HG02870 (cell line): ENCODE measurements around the gene TBC1D21.

Experiments
- ATAC-seq: cut with Tn5 transposase; IDR thresholded peaks from one replicate; pipeline ENCODE4 v1.9.1; 2021; ENCODE audit warnings: mild to moderate bottlenecking, moderate library complexity; ENCODE audit not compliant: unreplicated experiment

The TBC1D21 gene

GRCh38 chr15:73906346-73907034 lies 33.1 kb downstream of the TBC1D21 start:
- no peak for ATAC-seq

- ATAC-seq, result no peak
Measured at GRCh38 chr15:73907035-73907408, 33.7 kb downstream of the TBC1D21 start.

DNA sequence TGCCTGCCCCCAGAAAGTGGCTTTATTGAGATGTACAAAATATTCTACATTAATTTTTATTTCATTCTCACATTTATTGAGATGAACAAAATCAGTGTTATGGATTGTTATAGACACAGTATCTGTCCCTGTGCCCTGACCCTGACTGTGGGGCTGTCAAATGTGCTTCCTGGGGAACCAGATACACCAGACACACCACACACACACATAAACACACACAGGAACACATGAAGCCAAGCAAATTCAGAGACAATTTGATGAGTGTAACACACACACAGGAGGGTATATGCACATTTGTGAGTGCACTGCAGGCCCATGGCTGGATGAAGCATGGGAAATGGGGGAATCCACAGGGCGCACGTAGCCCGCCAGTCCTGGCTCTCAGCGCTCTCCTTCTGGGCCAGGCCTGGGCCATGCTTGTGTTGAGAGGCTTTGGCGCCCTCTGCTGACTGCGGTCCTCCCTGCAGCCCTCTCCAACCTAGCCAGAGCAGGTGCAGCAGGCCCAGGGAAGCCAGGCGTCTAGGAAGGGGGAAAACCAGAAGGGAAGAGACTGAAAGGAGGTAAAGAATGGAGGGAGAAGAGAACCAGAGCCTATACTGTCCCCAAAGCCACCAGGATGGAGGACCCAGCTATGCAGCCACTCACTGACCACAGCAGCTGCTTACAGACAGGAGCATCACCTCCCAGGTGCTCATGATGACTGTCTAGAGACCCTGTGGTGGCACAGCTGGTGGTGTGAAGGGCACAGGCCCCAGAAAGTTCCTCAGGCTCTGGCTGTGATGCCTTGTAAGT lies 34.9 kb downstream of the TBC1D21 start:
- peak; percentile 69 for ATAC-seq

DNA sequence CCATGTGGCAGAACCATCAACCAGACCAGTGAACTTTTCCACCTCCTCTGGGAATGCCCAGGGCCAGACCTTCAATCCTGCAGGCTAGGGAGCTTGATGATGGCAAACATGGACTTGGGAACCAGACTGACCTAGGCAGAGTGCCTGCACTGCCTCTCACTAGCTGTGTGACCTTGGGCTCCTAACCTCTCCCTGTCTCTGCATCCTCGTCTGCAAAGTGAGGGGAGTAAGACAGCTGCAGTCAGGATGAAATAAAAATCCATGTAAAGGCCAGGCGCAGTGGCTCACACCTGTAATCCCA lies 35.4 kb downstream of the TBC1D21 start:
- no peak for ATAC-seq

DNA sequence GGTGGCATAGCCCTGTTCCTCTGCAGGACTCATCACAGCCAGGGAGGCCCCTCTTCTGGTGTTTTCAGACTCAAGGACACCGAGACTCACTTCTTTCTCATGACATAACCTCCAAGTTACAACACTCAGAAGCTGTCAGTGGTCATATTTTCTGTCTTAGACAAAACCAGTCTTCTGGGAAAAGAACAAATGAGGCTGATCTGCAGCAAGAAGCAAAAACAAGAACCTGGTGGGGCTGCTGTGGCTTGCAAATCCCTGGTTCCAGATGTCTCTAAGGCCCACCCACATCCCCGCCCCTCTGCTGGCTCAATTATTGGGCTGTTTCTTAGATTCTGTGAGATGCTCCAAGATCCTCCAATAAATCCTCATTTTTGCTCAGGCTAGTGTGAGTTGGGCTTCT lies 36.3 kb downstream of the TBC1D21 start:
- ATAC-seq, result no peak

- no peak for ATAC-seq
Measured at GRCh38 chr15:73910522-73911303, 37.3 kb downstream of the TBC1D21 start.

GRCh38 chr15:73912030-73912596 lies 38.7 kb downstream of the TBC1D21 start:
- no peak for ATAC-seq

DNA sequence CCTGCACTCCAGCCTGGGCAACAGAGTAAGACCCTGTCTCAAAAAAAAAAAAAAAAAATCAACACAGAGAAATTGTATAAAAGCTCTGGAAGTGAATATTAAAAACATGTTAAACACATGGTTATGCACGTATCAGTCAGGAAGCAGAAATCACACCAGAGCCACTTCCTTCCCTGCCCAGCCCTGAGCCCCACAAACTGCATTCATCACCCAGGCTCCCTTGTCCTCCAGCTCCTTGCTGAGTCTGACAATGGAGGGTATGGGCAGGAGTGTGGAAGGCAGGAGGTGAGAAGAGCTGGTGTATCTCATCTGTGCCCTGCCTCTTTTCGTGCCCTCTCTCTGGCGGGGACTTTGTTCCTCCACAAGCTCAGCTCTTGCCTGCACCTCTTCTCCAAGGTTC lies 40.8 kb downstream of the TBC1D21 start:
- ATAC-seq, result no peak

DNA sequence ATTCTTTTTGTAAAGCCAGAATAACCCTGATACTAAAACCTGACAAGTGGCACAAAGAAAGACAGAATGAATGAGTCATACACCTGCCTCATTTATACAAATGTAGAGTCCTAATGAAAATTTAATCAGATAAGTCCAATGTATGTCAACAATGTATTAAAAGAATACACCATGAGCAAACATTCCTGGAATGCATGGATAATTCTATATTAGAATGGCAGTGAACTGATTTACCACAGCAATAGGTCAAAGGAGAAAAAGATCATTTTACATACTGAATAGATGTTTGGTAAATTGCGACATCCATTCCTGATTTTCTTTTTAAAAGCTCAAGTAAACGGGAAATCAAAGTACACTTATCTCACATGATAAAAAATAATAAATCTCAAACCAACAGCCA lies 41.7 kb downstream of the TBC1D21 start:
- no peak for ATAC-seq

GRCh38 chr15:73918784-73919183 lies 45.4 kb downstream of the TBC1D21 start:
- ATAC-seq, result no peak

GRCh38 chr15:73919706-73920105 lies 46.3 kb downstream of the TBC1D21 start:
- ATAC-seq, result no peak

- no peak for ATAC-seq
Measured at GRCh38 chr15:73921254-73921925, 48.0 kb downstream of the TBC1D21 start.

- ATAC-seq, result no peak
Measured at GRCh38 chr15:73922186-73923151, 49.1 kb downstream of the TBC1D21 start.

- ATAC-seq, result no peak
Measured at GRCh38 chr15:73923156-73923487, 49.8 kb downstream of the TBC1D21 start.

DNA sequence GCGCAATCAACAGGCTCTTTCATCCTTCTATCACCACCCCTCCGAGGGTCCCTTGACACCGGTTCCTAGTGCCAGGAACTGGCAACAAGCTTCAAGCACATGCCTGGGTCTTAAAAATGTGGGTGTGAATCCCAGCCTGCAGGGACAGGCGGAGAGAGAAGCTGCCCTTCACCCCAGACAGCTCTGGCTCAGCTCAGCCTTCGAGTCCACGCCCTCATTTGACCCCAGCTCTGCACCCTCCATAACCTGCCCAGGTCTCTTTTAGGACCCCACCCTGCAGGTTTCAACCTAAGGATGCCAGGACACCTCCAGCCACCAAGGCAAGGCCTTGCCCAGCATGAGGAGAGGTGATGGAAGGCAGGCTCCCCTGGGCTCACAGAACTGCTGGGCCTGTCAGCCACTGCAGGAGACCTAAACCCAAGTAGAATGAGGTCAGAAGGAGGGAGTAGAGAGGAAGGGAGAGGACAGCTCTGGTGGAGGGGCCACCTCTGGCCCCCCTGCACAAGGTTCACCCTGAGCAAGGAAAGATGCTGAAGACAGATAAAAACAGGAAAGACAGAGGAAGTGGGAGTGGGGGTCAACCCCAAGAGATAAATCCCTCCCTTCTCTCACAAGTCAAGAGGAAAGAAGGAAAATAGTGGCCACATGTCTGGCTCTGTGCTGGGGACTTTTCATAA lies 50.3 kb downstream of the TBC1D21 start:
- no peak for ATAC-seq

DNA sequence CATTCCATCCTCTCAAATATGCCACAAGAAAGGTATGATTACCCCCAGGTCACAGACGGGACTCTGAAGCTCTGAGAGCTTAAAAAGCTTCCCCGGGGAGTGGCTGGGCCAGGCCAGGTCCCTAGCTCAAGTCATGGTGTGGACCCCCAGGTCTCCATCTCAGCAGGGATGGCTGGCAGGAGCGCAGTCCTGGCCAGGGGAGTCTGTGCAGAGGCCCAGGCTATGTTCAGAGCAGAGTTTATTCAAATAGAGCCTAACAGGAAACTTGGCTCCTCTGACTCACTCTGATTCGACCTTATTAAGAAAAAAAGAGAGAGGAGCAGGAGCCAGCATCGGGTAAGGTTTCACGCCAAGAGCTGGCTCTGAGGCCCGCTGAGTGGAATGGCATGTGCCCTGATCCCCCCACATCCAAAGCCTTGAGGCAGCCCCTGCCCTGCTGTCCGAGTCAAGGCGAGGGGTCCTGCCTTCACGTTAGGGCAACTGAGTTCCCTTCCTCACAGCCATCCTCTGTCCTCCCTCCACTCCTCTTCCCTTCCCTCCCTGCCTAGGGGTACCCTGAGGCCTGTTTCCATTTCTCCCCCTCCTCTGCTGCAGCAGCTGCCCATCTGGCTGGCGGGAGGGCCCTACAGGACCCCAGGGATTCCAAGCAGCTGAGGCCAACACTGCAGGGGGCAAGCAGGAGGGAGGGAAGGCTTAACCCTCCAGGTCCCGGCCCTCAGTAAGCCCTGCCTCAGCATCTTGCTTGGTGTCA lies 51.0 kb downstream of the TBC1D21 start:
- ATAC-seq, result no peak

GRCh38 chr15:73925848-73926218 lies 52.5 kb downstream of the TBC1D21 start:
- no peak for ATAC-seq

- ATAC-seq, result no peak
Measured at GRCh38 chr15:73926219-73927002, 53.0 kb downstream of the TBC1D21 start, which contains the start of gene LOXL1. LOXL1 (plus strand) TSS chr15:73926462; CDS start chr15:73926784, 322 bp downstream.
